GM19324 (cell line): ENCODE results near the gene LARP4B.
"Not testable (repeated sequence)": the region's sequence is repeated elsewhere in the genome, so short reads cannot be mapped to it uniquely, and the experiment has no call there.

Experiments used
- ATAC-seq: cut with Tn5 transposase; IDR thresholded peaks from one replicate; pipeline ENCODE4 v1.9.1; 2021; ENCODE audit warnings: mild to moderate bottlenecking, moderate library complexity; ENCODE audit not compliant: unreplicated experiment, low FRiP score

Gene LARP4B

DNA sequence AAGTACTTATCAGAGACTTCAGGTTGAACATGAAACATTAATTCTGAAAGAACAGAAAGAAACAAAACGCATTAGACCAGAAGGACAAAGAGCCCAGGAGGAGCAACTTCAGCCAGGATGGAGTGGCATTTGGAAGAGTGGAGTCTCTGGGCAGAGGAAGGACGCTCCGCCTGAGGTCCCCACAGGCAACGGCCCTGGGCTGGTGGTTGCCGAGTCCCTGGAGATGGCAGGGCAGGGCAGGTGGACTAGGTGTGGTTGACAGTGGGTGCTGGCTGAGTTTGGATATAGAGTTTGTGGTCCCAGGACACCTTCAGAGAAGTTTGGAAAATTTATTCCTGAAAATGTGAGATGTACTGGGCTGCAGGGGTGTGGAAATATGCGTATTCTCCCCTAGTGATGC lies 27.4 kb upstream of the LARP4B start:
- no peak for ATAC-seq

DNA sequence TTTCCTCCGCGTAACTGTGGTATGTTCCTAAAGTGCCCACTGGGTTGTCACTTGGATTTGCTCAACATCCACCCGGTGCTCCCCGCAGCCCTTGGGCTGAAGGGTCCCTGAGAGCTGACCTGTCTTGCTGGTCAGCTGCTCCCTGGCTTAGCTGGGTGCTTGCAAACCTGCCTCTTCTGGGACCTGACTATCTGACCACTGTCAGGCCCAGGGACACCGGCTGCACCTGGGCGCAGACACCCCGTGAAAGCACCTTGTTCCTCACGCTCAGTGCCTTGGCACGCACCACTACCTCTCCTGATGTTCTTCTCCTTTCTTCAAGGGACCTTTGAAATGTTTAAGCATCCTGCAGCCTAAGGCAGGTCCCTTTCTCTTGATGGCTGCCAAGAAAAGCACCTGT lies 26.6 kb upstream of the LARP4B start:
- ATAC-seq, result no peak

DNA sequence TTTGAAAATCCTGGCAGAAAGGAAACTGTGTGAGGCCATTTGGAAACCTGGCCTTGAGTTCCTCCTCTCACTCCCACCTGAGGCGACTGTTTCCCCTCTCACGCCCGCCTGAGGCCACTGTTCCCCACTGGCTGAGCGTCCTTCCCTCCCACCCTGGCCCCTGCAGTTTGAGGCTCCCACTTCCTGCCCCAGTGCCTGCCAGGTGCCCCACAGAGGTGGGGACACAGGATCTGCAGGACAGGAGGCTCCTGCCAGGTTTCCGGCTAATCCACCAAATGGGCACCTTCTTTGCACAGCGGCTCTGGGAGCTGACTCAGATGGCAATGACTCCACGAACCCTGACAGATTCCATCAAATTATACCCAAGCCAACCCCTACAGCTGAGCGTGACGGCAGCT lies 24.3 kb upstream of the LARP4B start:
- ATAC-seq, result no peak

DNA sequence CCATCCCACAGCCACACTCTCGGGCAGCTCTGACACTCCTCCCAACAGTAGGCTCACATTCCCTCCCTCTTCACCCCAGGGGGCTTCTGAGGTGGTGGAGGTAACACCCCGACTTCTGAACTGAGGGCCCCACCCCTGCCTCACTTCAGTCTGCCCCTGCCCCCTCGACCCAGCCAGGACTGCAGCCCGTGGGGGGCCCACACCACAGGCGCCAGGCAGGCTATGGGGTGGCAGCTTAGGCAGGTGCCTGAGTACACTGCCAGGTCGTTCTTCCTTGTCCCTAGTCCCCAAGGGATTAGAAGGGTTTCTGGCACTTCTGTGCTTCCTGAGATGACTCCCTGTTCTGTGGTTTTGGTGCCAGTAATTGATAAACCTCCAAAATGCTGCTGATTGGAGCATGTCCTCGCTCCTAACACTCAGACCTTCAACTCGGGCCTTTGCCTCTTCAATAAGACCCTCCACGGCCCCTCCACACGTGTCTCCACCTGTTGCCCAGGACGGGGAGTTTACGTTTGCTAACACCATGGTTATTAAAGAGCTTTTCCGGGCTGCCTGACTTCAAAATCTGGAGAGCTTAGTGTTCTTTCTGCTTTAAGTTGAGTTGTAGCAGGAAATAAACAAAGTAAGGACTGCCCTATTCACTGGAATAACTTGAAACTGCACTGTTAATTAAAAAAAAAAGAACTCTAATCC lies 23.8 kb upstream of the LARP4B start:
- ATAC-seq, result no peak

DNA sequence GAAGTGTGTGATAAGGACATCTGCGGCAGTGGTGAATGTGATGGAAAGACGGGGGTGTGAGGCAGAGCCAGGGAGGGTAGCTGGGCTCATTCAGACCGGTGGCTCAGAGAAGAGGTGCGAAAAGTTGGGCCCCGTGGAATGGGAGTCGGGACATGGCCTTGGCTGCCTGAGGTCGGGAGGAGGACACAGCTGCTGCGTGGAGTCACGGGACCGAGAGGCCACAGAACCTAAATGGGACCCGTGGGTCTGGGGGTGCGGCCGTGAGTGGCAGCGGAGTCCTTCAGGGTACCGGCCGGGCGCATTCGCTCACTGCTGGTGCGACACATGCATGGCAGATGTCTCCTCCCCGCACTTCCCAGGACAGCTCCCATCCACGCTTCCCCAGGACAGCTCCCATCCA lies 22.9 kb upstream of the LARP4B start:
- ATAC-seq, result no peak

DNA sequence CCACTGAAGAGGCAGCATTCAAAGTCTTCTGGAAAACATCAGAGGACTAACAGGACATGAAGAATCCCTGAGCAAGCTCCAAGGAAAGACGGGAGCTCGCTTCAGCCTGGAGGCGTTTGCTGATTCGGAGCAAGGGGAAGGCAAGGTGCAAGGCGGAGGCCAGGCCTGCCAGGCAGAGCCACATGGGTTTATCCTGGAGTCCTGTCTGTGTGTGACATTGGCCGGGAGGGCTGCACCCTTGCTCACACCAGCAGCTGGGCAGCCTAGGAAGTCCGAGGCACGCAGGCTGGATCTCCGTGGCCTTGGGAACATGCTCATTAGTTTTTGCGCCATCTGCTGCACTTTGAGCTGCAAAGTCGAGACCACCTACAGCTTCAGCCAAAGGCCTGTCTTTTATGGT lies 22.3 kb upstream of the LARP4B start:
- no peak for ATAC-seq

DNA sequence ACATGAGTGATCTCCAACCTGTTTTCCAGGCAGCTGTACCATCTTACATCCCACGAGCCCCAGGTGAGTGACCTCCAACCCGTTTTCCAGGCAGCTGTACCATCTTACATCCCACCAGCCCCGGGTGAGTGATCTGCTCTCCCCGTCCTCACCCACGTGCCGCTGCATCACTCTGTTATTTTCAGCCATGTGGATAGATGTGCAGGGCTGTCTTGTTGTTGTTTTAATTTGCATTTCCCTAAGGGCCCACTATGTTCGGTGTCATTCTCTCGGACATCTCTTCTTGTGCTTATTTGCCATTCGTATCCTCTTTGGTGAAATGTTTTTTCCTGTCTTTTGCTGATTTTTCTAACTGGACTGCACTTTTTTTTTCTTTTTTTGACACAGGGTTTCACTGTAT lies 17.9 kb upstream of the LARP4B start:
- ATAC-seq, result no peak

DNA sequence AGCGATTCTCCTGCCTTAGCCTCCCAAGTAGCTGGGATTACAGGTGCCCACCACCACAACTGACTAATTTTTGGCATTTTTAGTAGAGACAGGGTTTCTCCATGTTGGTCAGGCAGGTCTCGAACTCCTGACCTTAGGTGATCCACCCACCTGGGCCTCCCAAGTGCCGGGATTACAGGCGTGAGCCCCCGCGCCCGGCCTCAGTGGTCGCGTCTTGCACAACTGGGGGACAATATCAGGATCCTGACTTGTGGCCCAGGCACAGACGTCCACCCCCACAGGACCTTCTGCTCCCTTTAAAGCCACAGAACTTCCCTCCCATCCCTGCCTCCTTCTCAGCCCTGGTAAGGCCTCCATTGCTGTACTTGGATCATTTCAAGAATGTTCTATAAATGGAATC lies 16.8 kb upstream of the LARP4B start:
- ATAC-seq, result no peak

DNA sequence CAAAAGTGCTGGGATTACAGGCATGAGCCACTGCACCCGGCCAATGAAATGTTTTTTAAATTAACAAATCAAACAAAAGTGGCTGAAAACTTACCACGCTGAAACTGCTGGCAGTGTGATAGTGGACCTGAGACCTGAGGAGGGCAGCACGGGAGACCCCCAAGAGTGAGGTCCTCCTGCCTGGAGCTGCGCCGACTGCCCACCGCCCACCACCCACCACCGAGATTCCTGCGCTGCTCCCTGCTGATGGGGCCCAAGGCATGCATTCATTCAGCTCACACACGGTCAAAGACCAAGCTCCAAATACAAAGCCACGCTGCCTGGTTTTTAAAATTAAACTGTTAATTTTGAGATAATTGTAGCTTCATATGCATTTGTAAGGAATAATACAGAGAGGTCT lies 16.4 kb upstream of the LARP4B start:
- no peak for ATAC-seq

DNA sequence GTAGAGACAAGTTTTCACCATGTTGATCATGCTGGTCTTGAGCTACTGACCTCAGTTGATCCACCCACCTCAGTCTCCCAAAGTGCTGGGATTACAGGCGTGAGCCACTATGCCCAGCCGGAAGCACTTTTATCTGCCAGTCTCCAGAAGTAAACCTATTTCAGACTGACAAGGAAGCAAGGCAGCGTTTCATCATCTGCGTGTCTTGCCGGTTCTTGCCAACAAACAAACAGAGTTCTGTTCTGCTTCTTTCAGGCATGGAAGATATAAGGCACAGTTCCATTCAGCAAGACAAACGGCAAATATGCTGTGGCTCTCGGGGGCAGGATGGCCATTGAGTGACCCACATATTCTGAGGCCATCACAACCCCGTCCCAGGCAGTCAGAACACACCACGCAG lies 15.5 kb upstream of the LARP4B start:
- no peak for ATAC-seq

DNA sequence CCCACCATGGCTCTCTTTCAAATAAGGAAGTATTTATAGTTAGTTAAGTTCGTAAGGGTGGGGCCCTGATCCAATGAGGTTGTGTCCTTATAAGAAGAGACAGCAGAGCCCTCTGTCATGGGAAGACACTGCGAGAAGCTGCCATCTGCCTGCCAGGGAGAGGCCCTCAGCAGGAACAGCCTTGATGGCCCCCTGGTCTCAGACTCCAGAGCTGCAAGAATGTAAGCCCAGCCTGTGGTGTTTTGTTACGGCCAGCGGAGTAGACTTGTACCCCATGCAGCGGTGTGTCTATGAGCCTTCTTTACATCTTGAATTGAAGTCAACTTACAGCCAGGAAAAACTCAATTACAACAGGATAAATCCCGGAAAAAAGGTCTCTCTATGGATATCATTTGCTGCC lies 14.3 kb upstream of the LARP4B start:
- ATAC-seq, result no peak

DNA sequence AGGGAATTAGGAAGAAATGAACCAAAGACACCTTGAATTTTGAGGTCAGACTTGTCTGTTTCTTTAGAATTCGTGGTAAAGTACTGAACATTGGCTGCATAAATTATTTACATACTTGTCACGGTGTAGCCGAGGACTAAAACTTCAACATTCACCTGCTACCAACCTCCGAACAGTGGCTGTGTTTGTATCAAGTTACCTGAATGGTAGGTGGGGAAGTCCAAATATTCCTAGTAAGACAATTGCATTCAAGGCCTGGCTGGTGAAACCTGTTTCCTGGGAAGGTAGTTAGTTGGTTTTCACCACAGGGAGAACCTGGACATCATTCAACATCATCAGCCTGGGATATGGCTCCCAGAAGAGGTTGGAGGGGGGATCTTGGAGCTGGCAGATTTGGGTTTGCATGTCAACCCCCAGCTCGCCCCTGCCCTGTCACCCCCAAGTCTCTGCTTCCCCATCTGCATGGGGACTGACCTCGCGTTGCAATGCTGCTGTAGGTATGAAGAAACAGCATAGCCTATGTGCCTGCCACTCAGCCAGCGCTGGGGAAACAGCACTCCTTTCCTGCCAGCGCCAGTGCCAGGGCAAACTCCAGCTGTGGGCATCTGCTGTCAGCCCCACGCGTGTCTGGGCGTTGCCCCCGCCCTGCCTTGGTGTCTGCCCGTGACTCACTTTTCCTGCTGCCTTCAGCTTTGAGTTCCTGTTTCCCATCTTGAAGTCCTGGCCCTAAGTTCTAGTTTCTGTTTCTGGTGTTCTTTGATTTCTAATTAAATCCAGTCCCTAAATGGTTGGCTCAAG lies 12.7 kb upstream of the LARP4B start:
- ATAC-seq, result no peak

DNA sequence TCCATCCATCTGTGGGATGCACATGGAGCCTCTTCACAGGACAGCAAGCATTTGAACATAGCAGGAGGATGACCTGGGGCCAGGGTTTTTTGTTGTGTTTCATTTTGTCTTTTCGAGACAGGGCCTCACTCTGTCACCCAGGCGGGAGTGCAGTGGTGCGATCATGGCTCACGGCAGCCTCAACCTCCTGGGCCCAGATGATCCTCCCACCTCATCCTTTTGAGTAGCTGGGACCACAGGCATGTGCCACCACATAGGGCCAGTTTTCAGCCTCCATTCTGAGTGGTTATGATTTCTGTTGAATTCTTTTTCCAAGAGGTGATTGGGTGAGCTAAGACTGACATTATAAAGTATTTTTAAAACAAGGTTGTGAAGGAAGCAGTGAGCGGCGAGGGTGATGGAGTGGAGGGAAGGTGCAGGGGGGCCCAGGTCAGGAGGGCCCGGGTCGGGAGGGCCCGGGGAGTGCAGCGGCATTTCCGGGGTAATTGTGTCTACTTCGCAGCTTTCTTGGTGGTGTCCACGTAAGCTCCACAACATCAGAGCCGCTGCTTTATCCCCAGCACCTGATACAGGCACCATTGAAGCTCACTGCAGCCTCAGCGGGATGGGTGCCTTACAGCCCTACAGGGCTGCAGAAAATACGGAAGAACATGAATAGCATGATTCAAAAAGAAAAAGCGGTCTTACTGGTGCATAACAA lies 12.0 kb upstream of the LARP4B start:
- ATAC-seq, result no peak

DNA sequence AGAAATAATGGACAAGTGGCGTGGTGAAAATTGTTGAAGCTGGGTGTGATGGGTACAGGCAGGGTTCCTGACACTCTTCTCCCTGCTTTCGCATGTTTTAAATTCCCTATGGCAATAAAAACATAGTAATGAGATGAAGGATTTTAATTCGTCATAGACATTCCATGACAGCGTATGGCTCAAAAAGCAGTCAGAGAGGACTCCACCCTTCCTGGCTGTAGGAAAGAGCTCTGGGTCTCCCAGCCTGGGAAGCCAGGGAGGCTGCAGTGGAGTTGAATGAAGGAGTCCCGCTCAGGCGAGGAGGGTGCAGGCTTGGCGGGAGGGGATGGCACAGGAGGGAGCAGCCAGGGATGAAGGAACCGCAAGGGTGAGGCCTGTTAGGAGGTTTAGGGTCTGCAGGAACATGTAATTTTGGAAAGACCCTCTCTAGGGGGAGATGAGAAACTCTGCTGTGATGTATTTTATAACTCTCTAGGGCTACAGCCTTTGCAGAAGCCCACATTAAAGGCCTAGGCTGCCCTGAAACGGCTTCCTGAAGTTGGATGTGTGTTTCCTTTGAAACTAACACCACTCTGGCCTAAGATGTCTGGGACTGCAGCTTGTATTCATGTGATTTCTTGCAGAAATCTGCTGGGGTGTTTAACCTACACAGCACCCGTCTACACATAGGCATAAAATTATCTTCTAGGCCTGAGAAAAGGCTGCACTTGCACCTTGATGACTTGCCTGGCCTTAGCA lies 7.6 kb upstream of the LARP4B start:
- ATAC-seq, result no peak

DNA sequence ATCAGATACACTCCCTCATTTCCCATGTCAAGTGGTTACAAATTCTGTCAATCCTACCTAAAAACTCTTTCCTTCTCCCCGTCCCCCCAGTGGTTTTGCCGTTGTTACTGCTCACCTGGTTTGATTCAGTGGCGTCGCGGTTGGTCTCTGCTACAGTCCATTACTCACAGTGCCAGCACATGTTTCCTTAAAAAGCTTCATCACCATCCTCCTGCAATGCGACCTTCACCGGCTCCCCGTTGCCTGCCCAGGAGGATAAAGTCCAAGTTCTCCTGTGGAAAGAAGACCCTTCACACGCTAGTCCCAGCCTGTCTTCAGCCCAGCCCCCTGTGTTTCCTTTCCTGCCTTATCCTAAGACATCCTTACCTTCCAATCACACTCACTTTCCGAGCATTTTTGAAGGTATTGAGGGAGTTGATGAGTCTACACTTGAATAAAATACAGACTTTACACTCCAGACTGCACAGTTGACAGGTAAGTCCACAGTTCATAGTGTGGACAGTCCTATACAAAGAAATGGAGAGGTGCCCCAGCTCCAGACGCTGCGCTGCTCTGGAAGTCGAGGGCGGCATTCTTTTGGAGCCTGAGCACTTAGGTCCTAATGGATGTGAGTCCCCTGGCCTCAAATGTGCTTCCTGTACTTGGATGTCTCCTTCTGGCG lies 3.4 kb upstream of the LARP4B start:
- ATAC-seq, result no peak

DNA sequence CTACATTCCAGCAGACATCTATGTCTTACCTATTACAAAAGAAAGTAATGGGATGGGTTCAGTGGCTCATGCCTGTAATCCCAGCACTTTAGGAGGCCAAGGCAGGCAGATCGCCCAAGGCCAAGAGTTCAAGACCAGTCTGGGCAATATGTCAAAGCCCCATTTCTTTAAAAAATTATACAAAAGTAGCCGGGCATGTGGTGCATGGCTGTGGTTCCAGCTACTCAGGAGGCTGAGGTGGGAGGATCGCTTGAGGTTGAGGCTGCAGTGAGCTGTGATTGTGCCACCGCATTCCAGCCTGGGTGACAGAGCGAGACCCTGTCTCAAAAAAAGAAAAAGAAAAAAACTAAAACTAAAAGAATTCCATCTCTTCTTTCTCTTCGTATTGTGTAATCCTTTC lies 2.7 kb upstream of the LARP4B start:
- ATAC-seq, result not testable (repeated sequence)

DNA sequence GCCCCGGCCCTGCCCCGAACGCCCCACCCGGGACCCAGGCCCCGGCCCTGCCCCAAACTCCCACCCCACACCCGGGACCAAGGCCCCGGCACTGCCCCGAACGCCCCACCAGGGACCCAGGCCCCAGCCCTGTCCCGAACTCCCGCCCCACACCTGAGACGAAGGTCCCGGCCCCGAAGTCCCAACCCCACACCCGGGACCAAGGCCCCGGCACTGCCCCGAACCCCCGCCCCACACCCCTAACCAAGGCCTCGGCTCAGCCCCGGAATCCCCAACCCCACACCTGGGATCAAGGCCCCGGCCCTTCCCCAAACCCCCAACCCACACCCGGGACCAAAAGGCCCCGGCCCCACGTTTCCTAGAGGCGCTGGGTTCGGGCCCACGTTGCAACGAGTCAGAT lies 1.1 kb upstream of the LARP4B start:
- no peak for ATAC-seq

DNA sequence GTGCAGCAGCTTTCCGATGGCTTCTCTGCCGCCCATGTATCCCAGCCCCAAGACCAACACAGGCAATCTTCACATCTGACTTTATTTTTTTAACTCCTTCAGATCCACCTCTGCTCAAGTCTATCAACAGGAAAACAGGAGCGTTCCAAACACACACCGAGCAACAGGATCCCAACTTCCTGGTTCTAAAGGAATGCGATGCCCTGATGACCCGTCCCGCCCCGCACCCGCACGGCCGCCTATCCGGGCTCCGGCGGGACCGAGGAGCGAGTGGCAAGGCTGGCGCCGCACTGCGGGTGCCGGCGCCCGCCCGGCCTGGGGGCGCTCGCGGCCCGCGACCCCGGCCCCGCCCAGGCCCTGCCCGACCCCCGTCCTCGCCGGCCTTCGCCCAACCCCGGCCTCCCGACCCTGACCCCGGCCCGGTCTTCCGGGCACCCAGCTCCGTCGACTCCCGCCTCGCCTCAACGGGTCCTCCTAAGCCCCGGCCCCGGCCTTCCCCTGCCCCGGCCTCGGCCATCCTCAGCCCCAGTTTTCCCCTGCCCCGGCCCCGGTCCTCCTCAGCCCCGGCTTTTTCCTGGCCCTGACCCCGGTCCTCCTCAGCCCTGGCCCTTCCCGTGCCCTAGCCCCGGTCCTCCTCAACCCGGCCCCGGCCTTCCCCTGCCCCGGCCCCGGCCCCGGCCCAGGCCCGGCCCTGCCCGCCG lies 730 bp downstream of the LARP4B start:
- ATAC-seq, result no peak

DNA sequence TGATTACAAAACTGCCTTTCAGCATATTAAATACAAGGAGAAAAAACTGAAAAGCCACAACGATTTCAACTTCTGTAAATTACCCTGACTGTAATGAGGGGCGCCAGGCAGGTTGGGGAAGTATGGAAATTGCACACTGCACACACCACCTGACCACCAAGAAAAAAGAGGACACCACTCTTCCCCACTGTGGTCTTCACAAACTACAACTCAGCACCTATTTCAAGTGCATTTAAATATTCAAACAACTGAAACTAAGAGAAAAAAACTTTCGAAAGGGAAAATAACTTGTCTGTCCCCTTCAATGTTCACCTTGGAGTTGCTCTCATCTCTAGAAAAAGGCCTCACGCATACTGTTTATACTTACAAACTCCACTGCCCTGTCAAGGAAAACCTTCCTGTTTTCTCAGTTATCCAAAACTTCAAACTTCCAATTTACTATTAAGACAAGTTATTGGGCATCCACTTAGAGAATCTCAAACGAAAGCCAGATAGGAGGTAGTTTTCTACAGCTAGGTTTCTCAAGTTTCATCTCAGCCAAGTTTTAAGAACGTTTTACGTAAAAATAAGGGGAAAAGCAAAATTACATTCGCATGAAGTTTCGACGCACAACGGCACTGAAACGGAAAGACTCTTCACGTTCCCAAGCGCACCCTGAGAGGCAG lies 1.4 kb downstream of the LARP4B start:
- peak; percentile 27 for ATAC-seq
